ENCODE results near the gene SERPINB5. TPM values are rescaled to one million over a fixed set of nuclear protein-coding genes. Genes with fewer than 3 reads are reported as not detected.

SERPINB5 gene
- not detected for total RNA-seq
- total RNA-seq (2013), result not detected
- total RNA-seq, result 0 to 0.24 (median 0) reads per million in 29 experiments

DNA sequence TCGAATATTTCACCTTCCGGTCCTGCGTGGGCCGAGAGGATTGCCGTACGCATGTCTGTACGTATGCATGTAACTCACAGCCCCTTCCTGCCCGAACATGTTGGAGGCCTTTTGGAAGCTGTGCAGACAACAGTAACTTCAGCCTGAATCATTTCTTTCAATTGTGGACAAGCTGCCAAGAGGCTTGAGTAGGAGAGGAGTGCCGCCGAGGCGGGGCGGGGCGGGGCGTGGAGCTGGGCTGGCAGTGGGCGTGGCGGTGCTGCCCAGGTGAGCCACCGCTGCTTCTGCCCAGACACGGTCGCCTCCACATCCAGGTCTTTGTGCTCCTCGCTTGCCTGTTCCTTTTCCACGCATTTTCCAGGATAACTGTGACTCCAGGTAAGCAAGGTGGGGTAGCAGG, at the start of gene SERPINB5:
Gene SERPINB5, plus strand, starts transcription at position 291 of the 400 bp plus-strand sequence. CDS start 7,471 bp downstream, outside the sequence.
- Mint-ChIP-seq H3K4me1 (no peaks in the 10 kb centered on the region), H3K4me3 (no peak within 1 kb of the TSS), H3K27me3 (peaks cover 12 to 15% of the 10 kb centered on the region in 2 donors), H3K9me3 (no peaks in the 10 kb centered on the region), H3K36me3 (no peaks in the 10 kb centered on the region), H3K27ac (no peak within 1 kb of the TSS)
- no peaks in the 10 kb centered on the region for H3K9me3 ChIP-seq
- CTCF ChIA-PET, result no interaction called here
- DNase-seq, result no peak
- H3K27ac ChIP-seq (ENCODE audit: low read length), result no peak within 1 kb of the TSS
- H3K4me1 ChIP-seq (ENCODE audit: control insufficient read depth in 1 of 2, extremely low read depth in 1 of 2, insufficient read depth in 2 of 2, low read length in 2 of 2), result no peaks in the 10 kb centered on the region
- H3K4me3 ChIP-seq (ENCODE audit: control insufficient read depth in 1 of 2, extremely low read depth in 1 of 2, low read length in 1 of 2), result no peak within 1 kb of the TSS
- H3K36me3 ChIP-seq (ENCODE audit: control insufficient read depth in 2 of 2, extremely low read depth in 1 of 2, insufficient read depth in 1 of 2, low read length in 1 of 2), result no peaks in the 10 kb centered on the region
- peaks cover 0 to 4% of the 10 kb centered on the region in 2 experiments for H3K27me3 ChIP-seq (replicated peaks in 1 of 2; ENCODE audit: control insufficient read depth in 2 of 2, extremely low read depth in 1 of 2, insufficient read depth in 2 of 2, low read length in 1 of 2)
- POLR2A ChIA-PET, result no interaction called here
- ATAC-seq (replicated peaks in 1 of 4), result no peak
- 92% methylated on average over 20 of the region's 21 CpGs for WGBS (ENCODE audit: insufficient coverage)

- H3K27ac Mint-ChIP-seq, result no peak overlapping the region
- CTCF ChIA-PET, result no interaction called here
- no peak for ATAC-seq (replicated peaks in 1 of 4)
- H3K4me3 Mint-ChIP-seq, result no peak overlapping the region
- H3K27me3 Mint-ChIP-seq, result peaks cover 15 to 16% of the 10 kb centered on the region in 2 donors
- DNase-seq, result no peak
- WGBS (ENCODE audit: insufficient coverage), result 74% methylated on average over 4 of the region's 4 CpGs
- POLR2A ChIA-PET, result no interaction called here
- Histone ChIP-seq H3K4me1 (ENCODE audit: control insufficient read depth in 1 of 2, extremely low read depth in 1 of 2, insufficient read depth in 2 of 2, low read length in 2 of 2) (peaks cover 2 to 6% of the 10 kb centered on the region in 2 experiments), H3K27me3 (replicated peaks in 1 of 2; ENCODE audit: control insufficient read depth in 2 of 2, extremely low read depth in 1 of 2, insufficient read depth in 2 of 2, low read length in 1 of 2) (peaks cover 0 to 8% of the 10 kb centered on the region in 2 experiments), H3K36me3 (ENCODE audit: control insufficient read depth in 2 of 2, extremely low read depth in 1 of 2, insufficient read depth in 1 of 2, low read length in 1 of 2) (no peaks in the 10 kb centered on the region), H3K4me3 (ENCODE audit: control insufficient read depth in 1 of 2, extremely low read depth in 1 of 2, low read length in 1 of 2) (no peak overlapping the region), H3K27ac (ENCODE audit: low read length) (no peak overlapping the region), H3K9me3 (no peaks in the 10 kb centered on the region)
- no peaks in the 10 kb centered on the region for H3K36me3 Mint-ChIP-seq
- H3K4me1 Mint-ChIP-seq, result peaks cover 11 to 14% (median 12%) of the 10 kb centered on the region in 3 donors
- H3K9me3 Mint-ChIP-seq, result no peaks in the 10 kb centered on the region
These were observed 49.2 kb upstream of the SERPINB5 start for GRCh38 chr18:63427558-63427957.

DNA sequence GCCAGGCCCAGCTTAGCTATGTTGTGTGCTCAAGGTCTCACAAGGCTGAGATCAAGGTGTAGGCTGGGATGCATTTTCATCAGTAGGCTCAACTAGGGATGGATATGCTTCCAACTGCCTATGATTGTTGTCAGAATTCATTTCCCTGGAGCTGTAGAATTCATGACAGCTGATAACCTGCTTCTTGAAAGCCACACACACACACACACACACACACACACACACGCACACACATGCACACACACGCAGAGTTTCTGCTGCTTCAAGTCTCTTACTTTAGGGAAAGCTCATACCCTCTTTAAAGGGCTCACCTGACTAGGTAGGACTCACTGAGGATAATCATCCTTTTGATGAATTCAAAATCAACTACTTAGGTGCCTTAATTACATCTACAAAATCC, 46.2 kb upstream of the SERPINB5 start:
- H3K9me3 ChIP-seq, result no peaks in the 10 kb centered on the region
- DNase-seq, result no peak
- H3K4me3 ChIP-seq (ENCODE audit: control insufficient read depth in 1 of 2, extremely low read depth in 1 of 2, low read length in 1 of 2), result no peak overlapping the region
- H3K27ac ChIP-seq (ENCODE audit: low read length), result no peak overlapping the region
- peaks cover 26% of the 10 kb centered on the region in 2 donors for H3K27me3 Mint-ChIP-seq
- POLR2A ChIA-PET, result no interaction called here
- H3K36me3 Mint-ChIP-seq, result no peaks in the 10 kb centered on the region
- no peaks in the 10 kb centered on the region for H3K4me1 ChIP-seq (ENCODE audit: control insufficient read depth in 1 of 2, extremely low read depth in 1 of 2, insufficient read depth in 2 of 2, low read length in 2 of 2)
- no peaks in the 10 kb centered on the region for H3K4me1 Mint-ChIP-seq
- no peaks in the 10 kb centered on the region for H3K9me3 Mint-ChIP-seq
- no peak overlapping the region for H3K4me3 Mint-ChIP-seq
- H3K27me3 ChIP-seq (replicated peaks in 1 of 2; ENCODE audit: control insufficient read depth in 2 of 2, extremely low read depth in 1 of 2, insufficient read depth in 2 of 2, low read length in 1 of 2), result peaks cover 0 to 12% of the 10 kb centered on the region in 2 experiments
- WGBS (ENCODE audit: insufficient coverage), result no CpG with 5 or more reads among the region's 2 CpGs
- H3K36me3 ChIP-seq (ENCODE audit: control insufficient read depth in 2 of 2, extremely low read depth in 1 of 2, insufficient read depth in 1 of 2, low read length in 1 of 2), result no peaks in the 10 kb centered on the region
- H3K27ac Mint-ChIP-seq, result no peak overlapping the region
- ATAC-seq (replicated peaks in 1 of 4), result no peak
- CTCF ChIA-PET, result no interaction called here

GRCh38 chr18:63431180-63431579, 45.6 kb upstream of the SERPINB5 start:
- Mint-ChIP-seq H3K27ac (no peak overlapping the region), H3K4me1 (no peaks in the 10 kb centered on the region), H3K27me3 (peaks cover 24 to 27% of the 10 kb centered on the region in 2 donors), H3K36me3 (no peaks in the 10 kb centered on the region), H3K9me3 (no peaks in the 10 kb centered on the region), H3K4me3 (no peak overlapping the region)
- Histone ChIP-seq H3K36me3 (ENCODE audit: control insufficient read depth in 2 of 2, extremely low read depth in 1 of 2, insufficient read depth in 1 of 2, low read length in 1 of 2) (no peaks in the 10 kb centered on the region), H3K4me1 (ENCODE audit: control insufficient read depth in 1 of 2, extremely low read depth in 1 of 2, insufficient read depth in 2 of 2, low read length in 2 of 2) (no peaks in the 10 kb centered on the region), H3K9me3 (no peaks in the 10 kb centered on the region), H3K27me3 (replicated peaks in 1 of 2; ENCODE audit: control insufficient read depth in 2 of 2, extremely low read depth in 1 of 2, insufficient read depth in 2 of 2, low read length in 1 of 2) (peaks cover 0 to 12% of the 10 kb centered on the region in 2 experiments), H3K4me3 (ENCODE audit: control insufficient read depth in 1 of 2, extremely low read depth in 1 of 2, low read length in 1 of 2) (no peak overlapping the region), H3K27ac (ENCODE audit: low read length) (no peak overlapping the region)
- POLR2A ChIA-PET, result no interaction called here
- CTCF ChIA-PET, result no interaction called here
- ATAC-seq (replicated peaks in 1 of 4) (no peak), DNase-seq (no peak)
- WGBS (ENCODE audit: insufficient coverage), result no CpG with 5 or more reads among the region's 1 CpG

DNA sequence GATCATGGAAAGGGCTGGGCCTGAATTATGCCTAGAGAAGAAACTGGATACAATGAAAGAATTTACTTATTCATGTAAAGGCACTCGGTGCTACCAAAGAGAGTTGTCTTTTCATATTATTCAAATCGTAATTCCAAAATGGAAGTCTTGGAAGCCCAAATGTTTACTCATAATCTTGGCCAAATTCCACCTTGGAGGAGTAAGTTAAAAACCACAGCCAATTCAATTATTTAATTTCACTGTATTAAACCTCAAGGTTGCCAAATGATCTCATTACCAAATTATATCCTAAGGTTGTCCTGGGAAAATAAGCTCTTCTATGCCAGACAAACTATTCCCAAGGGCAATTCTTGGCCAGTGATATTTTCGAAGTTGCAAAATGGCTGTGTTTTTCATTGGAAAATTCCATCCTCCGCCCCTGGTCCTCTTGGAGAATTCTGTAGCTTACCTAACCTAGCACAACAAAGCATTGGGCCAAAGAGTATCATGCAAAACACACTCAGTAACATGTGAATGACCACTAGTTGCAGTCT, 43.4 kb upstream of the SERPINB5 start:
- DNase-seq, result no peak
- H3K36me3 Mint-ChIP-seq, result no peaks in the 10 kb centered on the region
- Histone ChIP-seq H3K27me3 (replicated peaks in 1 of 2; ENCODE audit: control insufficient read depth in 2 of 2, extremely low read depth in 1 of 2, insufficient read depth in 2 of 2, low read length in 1 of 2) (peaks cover 0 to 18% of the 10 kb centered on the region in 2 experiments), H3K4me3 (ENCODE audit: control insufficient read depth in 1 of 2, extremely low read depth in 1 of 2, low read length in 1 of 2) (no peak overlapping the region), H3K9me3 (no peaks in the 10 kb centered on the region), H3K27ac (ENCODE audit: low read length) (no peak overlapping the region), H3K4me1 (ENCODE audit: control insufficient read depth in 1 of 2, extremely low read depth in 1 of 2, insufficient read depth in 2 of 2, low read length in 2 of 2) (no peaks in the 10 kb centered on the region), H3K36me3 (ENCODE audit: control insufficient read depth in 2 of 2, extremely low read depth in 1 of 2, insufficient read depth in 1 of 2, low read length in 1 of 2) (no peaks in the 10 kb centered on the region)
- POLR2A ChIA-PET, result no interaction called here
- CTCF ChIA-PET, result interaction anchor here in 1 of 2 donors (1.7 kb wide), 1 partner anchor 9 kb away, joined by 5 read pairs; no protein-coding TSS in a partner anchor
- peaks cover 25 to 33% of the 10 kb centered on the region in 2 donors for H3K27me3 Mint-ChIP-seq
- 92% methylated on average over 2 of the region's 4 CpGs for whole genome bisulfite sequencing (ENCODE audit: insufficient coverage)
- H3K27ac Mint-ChIP-seq, result no peak overlapping the region
- no peaks in the 10 kb centered on the region for H3K9me3 Mint-ChIP-seq
- H3K4me3 Mint-ChIP-seq, result no peak overlapping the region
- ATAC-seq (replicated peaks in 1 of 4), result no peak
- H3K4me1 Mint-ChIP-seq, result no peaks in the 10 kb centered on the region

GRCh38 chr18:63438181-63438580, 38.6 kb upstream of the SERPINB5 start:
- no peaks in the 10 kb centered on the region for H3K9me3 ChIP-seq
- DNase-seq, result no peak

More at GRCh38 chr18:63438181-63438580, 38.6 kb upstream of the SERPINB5 start:
- 94% methylated on average over 2 of the region's 2 CpGs for WGBS (ENCODE audit: insufficient coverage)
- H3K4me3 ChIP-seq (ENCODE audit: control insufficient read depth in 1 of 2, extremely low read depth in 1 of 2, low read length in 1 of 2), result no peak overlapping the region
- Mint-ChIP-seq H3K4me1 (peaks cover 0 to 4% (median 4%) of the 10 kb centered on the region in 3 donors), H3K9me3 (no peaks in the 10 kb centered on the region), H3K27me3 (peaks cover 12 to 13% of the 10 kb centered on the region in 2 donors), H3K4me3 (no peak overlapping the region), H3K36me3 (no peaks in the 10 kb centered on the region), H3K27ac (no peak overlapping the region)
- ChIA-PET CTCF (interaction anchor here (0.7 to 5.4 kb wide), 20 partner anchors 16 to 1099 kb away, joined by 3 to 53 read pairs (median 5); partner anchors contain the start of gene VPS4B (in 1 of the 2)), POLR2A (interaction anchor here in 1 of 2 donors (0.6 kb wide), 1 partner anchor 74 kb away, joined by 3 read pairs; no protein-coding TSS in a partner anchor)
- peaks cover 0 to 12% of the 10 kb centered on the region in 2 experiments for H3K27me3 ChIP-seq (replicated peaks in 1 of 2; ENCODE audit: control insufficient read depth in 2 of 2, extremely low read depth in 1 of 2, insufficient read depth in 2 of 2, low read length in 1 of 2)
- H3K27ac ChIP-seq (ENCODE audit: low read length), result no peak overlapping the region
- no peak for ATAC-seq (replicated peaks in 1 of 4)
- no peaks in the 10 kb centered on the region for H3K36me3 ChIP-seq (ENCODE audit: control insufficient read depth in 2 of 2, extremely low read depth in 1 of 2, insufficient read depth in 1 of 2, low read length in 1 of 2)
- H3K4me1 ChIP-seq (ENCODE audit: control insufficient read depth in 1 of 2, extremely low read depth in 1 of 2, insufficient read depth in 2 of 2, low read length in 2 of 2), result no peaks in the 10 kb centered on the region

Measured in T-cell (primary cell).